Peyer's patch (tissue), 4 donors: ENCODE measurements around the gene ZCWPW2. TPM values are rescaled to one million over a fixed set of nuclear protein-coding genes. Genes with fewer than 3 reads are reported as not detected.
A peak's percentile ranks its signal among the peaks of the same experiment; 100 is the strongest.

Source experiments
- DNase-seq, 3 donors: peaks; one replicate each; pipeline ENCODE4 v3.0.0-alpha.2; 2017 to 2019
- H3K27ac ChIP-seq, 4 donors: fragments of 200-600 bp; sonication (generic); one replicate each; pipeline ENCODE4 v1.5.1; 2016 to 2019
- H3K27me3 ChIP-seq, 2 donors: fragments of 200-600 bp; sonication (generic); one replicate each; pipeline ENCODE4 v1.5.1; 2019
- H3K36me3 ChIP-seq, 3 donors: fragments of 200-600 bp; sonication (generic); one replicate each; pipeline ENCODE4 v1.5.1; 2016 to 2019
- H3K4me1 ChIP-seq, 4 donors: fragments of 200-600 bp; sonication (generic); one replicate each; pipeline ENCODE4 v1.5.1; 2016 to 2019
- H3K4me3 ChIP-seq, 4 donors: fragments of 200-600 bp; sonication (generic); 1 replicate in 3 of 4; 2 replicates in 1 of 4; pipeline ENCODE4 v1.5.1; 2016 to 2019; ENCODE audit warnings: mild to moderate bottlenecking in 1 of 4
- H3K9me3 ChIP-seq, 4 donors: fragments of 200-600 bp; sonication (generic); one replicate each; pipeline ENCODE4 v1.5.1; 2016 to 2019; ENCODE audit warnings: mild to moderate bottlenecking in 1 of 4
- POLR2A ChIP-seq, 2 donors: fragments of 450-650 bp; IDR thresholded peaks; one replicate each; pipeline ENCODE4 v1.5.1; 2017; ENCODE audit warnings: antibody characterized with exemption in 2 of 2, mild to moderate bottlenecking in 2 of 2, moderate library complexity in 2 of 2
- total RNA-seq, 4 donors: library from RNA; depleted of rRNA; stranded (reverse); fragments of >200 nt; gene quantifications; one replicate each; pipeline ENCODE4 v1.1.0, GENCODE V29; 2016
- TF ChIP-seq, protein P1 (sequence below), 6 experiments: fragments of 450-650 bp in 4 of 6; fragments of 200-600 bp in 2 of 6; sonication (generic) in 1 of 6; IDR thresholded peaks; one replicate each; pipeline ENCODE4 v1.5.1; 2017 to 2019; ENCODE audit warnings: antibody characterized with exemption in 6 of 6, mild to moderate bottlenecking in 3 of 6, moderate library complexity in 1 of 6

The ZCWPW2 gene
- total RNA-seq, 4 donors from 2014 or later = not detected

DNA sequence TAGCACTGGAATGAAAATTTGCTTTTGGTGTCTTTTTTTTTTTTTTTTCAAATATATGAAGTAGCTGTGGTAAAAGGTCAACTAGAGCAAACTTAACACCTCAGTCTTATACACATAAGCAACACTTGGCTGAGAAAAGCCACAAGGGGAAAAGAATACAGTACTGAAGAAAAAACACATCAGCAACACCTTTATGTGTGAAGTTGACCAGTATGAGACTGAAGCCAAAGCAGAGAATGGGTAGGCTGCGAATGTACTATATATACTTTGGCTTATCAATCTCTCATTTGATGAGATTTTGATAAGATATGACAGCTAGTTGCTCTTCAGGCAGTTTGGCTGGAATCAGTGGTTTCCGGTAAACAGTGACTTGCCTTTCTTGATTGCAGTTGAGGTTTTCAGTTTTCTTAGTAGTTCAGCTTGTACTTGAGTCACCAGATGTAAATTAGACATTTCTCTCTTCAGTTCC lies 22.0 kb upstream of the ZCWPW2 start:
- Histone ChIP-seq H3K27me3 (no peaks in the 10 kb centered on the region), H3K27ac (no peak overlapping the region), H3K9me3 (no peaks in the 10 kb centered on the region), H3K4me1 (no peaks in the 10 kb centered on the region), H3K36me3 (peaks cover 0 to 34% (median 0%) of the 10 kb centered on the region in 3 donors), H3K4me3 (no peak overlapping the region)
- TF ChIP-seq, protein P1, sequence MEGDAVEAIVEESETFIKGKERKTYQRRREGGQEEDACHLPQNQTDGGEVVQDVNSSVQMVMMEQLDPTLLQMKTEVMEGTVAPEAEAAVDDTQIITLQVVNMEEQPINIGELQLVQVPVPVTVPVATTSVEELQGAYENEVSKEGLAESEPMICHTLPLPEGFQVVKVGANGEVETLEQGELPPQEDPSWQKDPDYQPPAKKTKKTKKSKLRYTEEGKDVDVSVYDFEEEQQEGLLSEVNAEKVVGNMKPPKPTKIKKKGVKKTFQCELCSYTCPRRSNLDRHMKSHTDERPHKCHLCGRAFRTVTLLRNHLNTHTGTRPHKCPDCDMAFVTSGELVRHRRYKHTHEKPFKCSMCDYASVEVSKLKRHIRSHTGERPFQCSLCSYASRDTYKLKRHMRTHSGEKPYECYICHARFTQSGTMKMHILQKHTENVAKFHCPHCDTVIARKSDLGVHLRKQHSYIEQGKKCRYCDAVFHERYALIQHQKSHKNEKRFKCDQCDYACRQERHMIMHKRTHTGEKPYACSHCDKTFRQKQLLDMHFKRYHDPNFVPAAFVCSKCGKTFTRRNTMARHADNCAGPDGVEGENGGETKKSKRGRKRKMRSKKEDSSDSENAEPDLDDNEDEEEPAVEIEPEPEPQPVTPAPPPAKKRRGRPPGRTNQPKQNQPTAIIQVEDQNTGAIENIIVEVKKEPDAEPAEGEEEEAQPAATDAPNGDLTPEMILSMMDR (IDR thresholded peaks at IDR 0.05) = no peak
- TF ChIP-seq POLR2A (IDR thresholded peaks at IDR 0.05) = no peak
- peak in 1 of 3 donors; percentile 51 for DNase-seq

DNA sequence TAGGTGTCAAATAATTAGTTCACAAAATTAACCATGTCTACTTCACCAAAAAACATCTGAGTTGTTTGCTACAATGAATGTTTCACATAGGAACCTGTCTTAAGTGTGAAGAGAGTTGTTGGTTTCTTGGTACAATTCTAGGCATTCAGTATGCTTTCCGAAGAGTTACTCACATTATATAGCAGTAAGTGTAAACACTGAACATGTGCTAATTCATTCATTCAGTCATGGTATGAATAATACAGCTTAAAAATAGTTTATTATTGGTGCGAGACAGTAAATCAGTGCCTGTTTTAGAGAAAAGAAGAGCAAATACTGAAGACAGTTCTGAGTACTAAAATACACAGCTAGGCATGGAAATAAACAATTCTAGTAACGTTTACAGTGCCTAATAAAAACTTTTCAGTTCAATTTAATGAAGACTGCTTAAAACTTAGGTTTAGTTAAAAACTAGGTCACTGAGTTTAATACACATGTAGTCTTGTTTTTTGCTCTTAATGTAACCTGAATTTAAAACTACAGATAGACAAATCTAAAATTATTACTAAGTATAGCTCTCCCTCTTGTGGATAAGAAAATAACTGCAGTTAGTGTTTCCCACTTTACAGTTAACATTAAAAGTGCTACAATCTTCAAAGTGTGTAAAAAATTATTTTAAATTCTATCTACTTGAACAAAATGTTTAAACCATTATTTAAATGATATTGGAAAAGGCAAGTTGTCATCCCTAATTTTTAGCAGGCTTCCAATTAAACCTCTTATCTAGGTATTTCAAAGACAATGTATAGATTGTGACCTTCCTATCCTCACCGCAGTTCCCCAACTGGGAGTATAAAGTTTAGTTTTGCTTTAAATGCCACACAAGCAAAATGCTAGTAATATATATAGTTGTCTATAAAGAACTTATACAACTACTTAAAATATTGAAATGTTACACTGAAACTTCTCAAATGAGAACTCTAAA lies 20.1 kb upstream of the ZCWPW2 start:
- peaks cover 0 to 36% (median 0%) of the 10 kb centered on the region in 3 donors for H3K36me3 ChIP-seq
- no peak overlapping the region for H3K27ac ChIP-seq
- DNase-seq = no peak
- H3K4me3 ChIP-seq = no peak overlapping the region
- no peaks in the 10 kb centered on the region for H3K4me1 ChIP-seq
- no peak for TF ChIP-seq POLR2A (IDR thresholded peaks at IDR 0.05)
- TF ChIP-seq, protein P1 (IDR thresholded peaks at IDR 0.05) = peak in 5 of 6 experiments; percentile 64 to 70 (median 69)
- H3K9me3 ChIP-seq = no peaks in the 10 kb centered on the region
- no peaks in the 10 kb centered on the region for H3K27me3 ChIP-seq

DNA sequence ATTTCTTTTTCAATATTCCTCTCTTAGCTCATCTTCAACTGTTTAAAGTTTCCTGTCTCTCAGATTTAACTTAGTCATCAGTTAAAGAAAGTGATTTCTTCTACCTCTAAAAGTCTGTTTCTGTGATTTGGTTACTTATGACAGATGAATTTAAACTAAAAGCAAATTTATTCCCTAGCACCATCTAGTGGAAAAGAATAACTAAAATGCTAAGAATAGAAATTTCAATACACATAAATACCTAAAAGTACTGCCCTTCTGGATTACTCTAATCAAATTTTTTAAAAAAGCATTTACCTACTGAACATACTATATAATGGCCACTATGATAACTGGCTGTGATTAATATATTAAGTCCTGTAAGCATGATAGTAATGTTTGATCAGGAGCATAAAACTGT lies 14.0 kb upstream of the ZCWPW2 start:
- no peak overlapping the region for H3K27ac ChIP-seq
- no peak overlapping the region for H3K4me3 ChIP-seq
- H3K9me3 ChIP-seq = no peaks in the 10 kb centered on the region
- no peaks in the 10 kb centered on the region for H3K27me3 ChIP-seq
- H3K4me1 ChIP-seq = no peaks in the 10 kb centered on the region
- H3K36me3 ChIP-seq = peaks cover 0 to 49% (median 0%) of the 10 kb centered on the region in 3 donors
- TF ChIP-seq, protein P1 (IDR thresholded peaks at IDR 0.05) = no peak
- TF ChIP-seq POLR2A (IDR thresholded peaks at IDR 0.05) = no peak
- DNase-seq = no peak

DNA sequence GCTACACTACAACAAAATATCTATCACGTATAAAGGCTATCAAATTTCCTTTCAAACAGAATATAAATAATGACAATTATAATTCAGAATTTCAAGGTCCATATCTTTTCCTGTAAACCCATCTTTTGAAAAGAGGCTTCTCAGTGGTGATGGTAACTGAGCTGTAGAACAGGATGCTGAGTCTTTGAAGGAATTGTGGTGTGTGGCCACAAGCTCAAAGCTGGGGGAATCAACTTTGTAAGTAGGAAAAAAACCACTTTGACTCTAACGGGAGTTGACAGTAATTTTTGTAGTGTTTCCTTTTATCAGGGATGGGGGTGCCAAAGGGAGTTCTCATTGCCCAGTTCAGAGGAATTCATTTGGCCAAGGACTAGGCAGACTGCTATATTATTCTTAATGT lies 13.3 kb upstream of the ZCWPW2 start:
- H3K9me3 ChIP-seq = no peaks in the 10 kb centered on the region
- TF ChIP-seq, protein P1 (IDR thresholded peaks at IDR 0.05) = no peak
- no peak for TF ChIP-seq POLR2A (IDR thresholded peaks at IDR 0.05)
- no peaks in the 10 kb centered on the region for H3K27me3 ChIP-seq
- H3K27ac ChIP-seq = no peak overlapping the region
- DNase-seq = no peak
- H3K4me3 ChIP-seq = no peak overlapping the region
- H3K36me3 ChIP-seq = peaks cover 0 to 56% (median 0%) of the 10 kb centered on the region in 3 donors
- H3K4me1 ChIP-seq = no peaks in the 10 kb centered on the region

DNA sequence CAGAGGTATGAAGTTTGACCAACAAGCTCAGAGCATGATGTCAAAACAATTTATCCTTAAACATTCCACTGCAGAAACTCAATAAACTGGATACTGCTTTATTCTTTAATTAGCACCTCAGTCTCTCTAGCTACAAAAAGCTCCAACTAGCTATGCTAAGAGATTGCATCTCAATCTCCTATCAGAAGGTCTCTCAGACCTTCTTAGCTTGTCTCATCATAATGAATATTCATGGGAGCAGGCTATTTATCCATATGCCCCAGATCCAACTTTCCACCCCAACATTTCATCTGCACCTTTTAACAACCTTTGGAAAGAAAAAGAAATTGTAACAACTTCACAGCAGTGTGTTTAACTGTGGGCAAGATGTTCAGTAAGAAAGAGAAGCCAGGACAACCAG lies 11.3 kb upstream of the ZCWPW2 start:
- no peak for TF ChIP-seq POLR2A (IDR thresholded peaks at IDR 0.05)
- TF ChIP-seq, protein P1 (IDR thresholded peaks at IDR 0.05) = no peak
- H3K4me3 ChIP-seq = no peak overlapping the region
- H3K27me3 ChIP-seq = no peaks in the 10 kb centered on the region
- no peak for DNase-seq
- peaks cover 0 to 54% (median 0%) of the 10 kb centered on the region in 3 donors for H3K36me3 ChIP-seq
- no peak overlapping the region for H3K27ac ChIP-seq
- H3K9me3 ChIP-seq = no peaks in the 10 kb centered on the region
- no peaks in the 10 kb centered on the region for H3K4me1 ChIP-seq
